Endothelial cell of umbilical vein (primary cell): ENCODE data around the gene TAS2R1. TPM values are rescaled to one million over a fixed set of nuclear protein-coding genes. Genes with fewer than 3 reads are reported as not detected.

Source experiments
- BruUV-seq: library from RNA; stranded (reverse); fragments of 400-500 nt; replicated peaks from 2 replicates; lab custom pipeline; 2021; lab: Mats Ljungman, UMichigan
- CTCF ChIA-PET: fragments of 300-600, 350-600 bp; sonication (Branson Sonifier 250); formaldehyde crosslinking; loops from one replicate; lab custom pipeline; 2021; ENCODE audit warnings: antibody characterized with exemption, inconsistent platforms; lab: Charles Lee
- POLR2A ChIA-PET: fragments of 300-600, 350-600 bp; sonication (Branson Sonifier 250); formaldehyde crosslinking; loops from one replicate; lab custom pipeline; 2021; ENCODE audit warnings: antibody characterized with exemption, inconsistent platforms; lab: Charles Lee
- DNase-seq: peaks from one replicate; pipeline ENCODE4 v3.0.0-alpha.2; 2011; ENCODE audit warnings: low read depth, low spot score
- FAIRE-seq: peaks from 2 replicates; lab custom pipeline; 2011; peaks lifted over from hg19 to GRCh38; lab: Jason Lieb, UNC
- H2AFZ ChIP-seq: 2 replicates; pipeline ENCODE4 v1.6.0; 2012; ENCODE audit warnings: low read depth, low read length, control low read depth, inconsistent platforms
- H3K27ac ChIP-seq: 2 replicates; pipeline ENCODE4 v1.5.1; 2011; ENCODE audit warnings: low read depth, mild to moderate bottlenecking, control low read depth, low read length, moderate library complexity; ENCODE audit not compliant: insufficient read depth
- H3K27me3 ChIP-seq, 2 experiments: 2 replicates each; pipeline versions ENCODE4 v1.6.0 to v1.6.1; 2011; ENCODE audit warnings: low read length in 2 of 2, mixed read lengths in 1 of 2; ENCODE audit not compliant: control insufficient read depth in 2 of 2, insufficient read depth in 2 of 2
- H3K36me3 ChIP-seq, 2 experiments: 2 replicates in 1 of 2; 3 replicates in 1 of 2; pipeline ENCODE4 v1.5.1; 2011; ENCODE audit warnings: low read length in 2 of 2, mild to moderate bottlenecking in 1 of 2, moderate library complexity in 1 of 2; ENCODE audit not compliant: control insufficient read depth in 2 of 2, insufficient read depth in 2 of 2; ENCODE audit errors: extremely low read depth in 1 of 2
- H3K4me1 ChIP-seq: 3 replicates; pipeline ENCODE4 v1.5.1; 2011; ENCODE audit warnings: mild to moderate bottlenecking, low read length; ENCODE audit not compliant: control insufficient read depth, insufficient read depth; ENCODE audit errors: extremely low read depth
- H3K4me2 ChIP-seq: 2 replicates; pipeline ENCODE4 v1.6.1; 2011; ENCODE audit warnings: low read length, control low read depth, mixed read lengths; ENCODE audit not compliant: insufficient read depth
- H3K4me3 ChIP-seq, 3 experiments: fragments of 200-600 bp in 1 of 3; sonication (generic), shearing (Covaris generic) in 1 of 3; replicated peaks in 1 of 3; 2 replicates each; pipeline ENCODE4 v1.5.1; 2011 to 2016; ENCODE audit warnings: control low read depth in 3 of 3, low read length in 3 of 3, mild to moderate bottlenecking in 2 of 3, inconsistent platforms in 1 of 3, low read depth in 1 of 3, moderate library complexity in 1 of 3; ENCODE audit not compliant: insufficient read depth in 1 of 3
- H3K79me2 ChIP-seq: 2 replicates; pipeline ENCODE4 v1.6.0; 2012; ENCODE audit warnings: low read length, inconsistent platforms; ENCODE audit not compliant: control insufficient read depth, insufficient read depth
- H3K9ac ChIP-seq: replicated peaks from 2 replicates; pipeline ENCODE3; 2011; ENCODE audit warnings: low read length, control low read depth; ENCODE audit not compliant: insufficient read depth; ENCODE audit errors: extremely low read depth
- H3K9me1 ChIP-seq: replicated peaks from 3 replicates; pipeline ENCODE4 v1.6.0; 2011; ENCODE audit warnings: mild to moderate bottlenecking, low read length; ENCODE audit not compliant: control insufficient read depth, insufficient read depth; ENCODE audit errors: extremely low read depth
- H3K9me3 ChIP-seq: replicated peaks from 2 replicates; pipeline ENCODE4 v1.5.1; 2012; ENCODE audit warnings: low read length, inconsistent platforms; ENCODE audit not compliant: control insufficient read depth, insufficient read depth
- H4K20me1 ChIP-seq: replicated peaks from 2 replicates; pipeline ENCODE3; 2011; ENCODE audit warnings: mild to moderate bottlenecking, low read length; ENCODE audit not compliant: control insufficient read depth, insufficient read depth; ENCODE audit errors: extremely low read depth
- CTCF ChIP-seq, 2 donors: IDR thresholded peaks; 1 replicate in 1 of 2; 2 replicates in 1 of 2; pipeline ENCODE4 v1.5.1; 2011; ENCODE audit warnings: low read length in 2 of 2, mild to moderate bottlenecking in 2 of 2, moderate library complexity in 2 of 2, control low read depth in 1 of 2, inconsistent platforms in 1 of 2, low read depth in 1 of 2; ENCODE audit not compliant: insufficient read depth in 1 of 2; ENCODE audit errors: extremely low read depth in 1 of 2
- EZH2 ChIP-seq: IDR thresholded peaks from 2 replicates; pipeline ENCODE4 v1.6.1; 2012; ENCODE audit warnings: borderline replicate concordance, low read depth, mild to moderate bottlenecking, moderate library complexity, low read length, inconsistent platforms; ENCODE audit not compliant: severe bottlenecking
- FOS ChIP-seq: IDR thresholded peaks from 2 replicates; pipeline ENCODE4 v1.6.1; 2011; ENCODE audit warnings: mild to moderate bottlenecking, low read length, moderate library complexity, borderline replicate concordance; ENCODE audit not compliant: insufficient read depth
- JUN ChIP-seq: IDR thresholded peaks from 2 replicates; pipeline ENCODE4 v1.6.1; 2011; ENCODE audit warnings: borderline replicate concordance, low read depth; ENCODE audit not compliant: insufficient read length, insufficient read depth
- MAX ChIP-seq: IDR thresholded peaks from 2 replicates; pipeline ENCODE4 v1.6.1; 2011; ENCODE audit not compliant: insufficient read depth, insufficient read length
- MYC ChIP-seq: IDR thresholded peaks from one replicate; pipeline ENCODE4 v1.6.1; 2011; ENCODE audit warnings: mild to moderate bottlenecking, low read depth, low read length
- POLR2A ChIP-seq: IDR thresholded peaks from 2 replicates; pipeline ENCODE4 v1.6.1; 2012; ENCODE audit warnings: low read depth, mild to moderate bottlenecking, control low read depth, low read length
- dilution Hi-C: fragments of 300-500 bp; cut with MboI; formaldehyde crosslinking; loops from one replicate; pipeline ENCODE4 v1.15.0; 2019; ENCODE audit warnings: low sequenced_read_pairs; ENCODE audit not compliant: extremely low pct_ligation_motif_present
- intact Hi-C: fragments of 100-400 bp; cut with micrococcal nuclease; formaldehyde crosslinking; loops from one replicate; pipeline ENCODE4 v1.10.0; 2022
- polyA plus RNA-seq, 4 experiments: library from polyadenylated mRNA; depleted of rRNA in 3 of 4; stranded (reverse) in 3 of 4; unstranded in 1 of 4; fragments of >200 nt; gene quantifications; 2 replicates each; pipeline versions ENCODE4 v1.2.1 to v1.2.3, GENCODE V29; 2011 to 2012; ENCODE audit warnings: missing spikeins in 1 of 4
- total RNA-seq: library from RNA; stranded (reverse); gene quantifications from 2 replicates; pipeline ENCODE4 v1.2.3, GENCODE V29; 2021

TAS2R1 gene
- total and polyA plus RNA-seq, 2 donors (not counting 3 experiments of a cell fraction or from before 2014, with no cell fraction given): not detected

GRCh38 chr5:9641806-9642355 lies 11.7 kb upstream of the TAS2R1 start:
- dilution Hi-C loops: no loop called here
- BruUV-seq: no TSS peak
- FAIRE-seq: no peak

GRCh38 chr5:9632495-9632894 lies 2.3 kb upstream of the TAS2R1 start:
- no peaks in the 10 kb centered on the region for H3K9me1 ChIP-seq
- no peak overlapping the region for H3K4me3 ChIP-seq
- H4K20me1 ChIP-seq: no peaks in the 10 kb centered on the region
- no peak overlapping the region for H3K27ac ChIP-seq
- H2AFZ ChIP-seq: no peak overlapping the region
- no peaks in the 10 kb centered on the region for H3K4me1 ChIP-seq
- no peak overlapping the region for H3K4me2 ChIP-seq
- BruUV-seq: no TSS peak
- POLR2A ChIA-PET: no interaction called here
- CTCF ChIA-PET: no interaction called here
- no peaks in the 10 kb centered on the region for H3K9me3 ChIP-seq
- TF ChIP-seq CTCF (IDR thresholded peaks at IDR 0.05; ENCODE audit: extremely low read depth in 1 of 2, insufficient read depth in 1 of 2, low read depth in 1 of 2, low read length in 2 of 2): no peak
- no peak for TF ChIP-seq POLR2A
- TF ChIP-seq JUN: no peak
- no peak for TF ChIP-seq EZH2
- no peak overlapping the region for H3K9ac ChIP-seq
- dilution Hi-C loops (no loop called here), intact Hi-C loops (no loop called here)
- DNase-seq (no peak), FAIRE-seq (no peak)
- no peaks in the 10 kb centered on the region for H3K36me3 ChIP-seq
- no peaks in the 10 kb centered on the region for H3K27me3 ChIP-seq
- H3K79me2 ChIP-seq: no peaks in the 10 kb centered on the region

More at GRCh38 chr5:9641806-9642355, 11.7 kb upstream of the TAS2R1 start:
- no peak overlapping the region for H3K4me3 ChIP-seq
- no peak for TF ChIP-seq MYC
- no peak for TF ChIP-seq FOS
- TF ChIP-seq MAX: no peak
- no peaks in the 10 kb centered on the region for H3K79me2 ChIP-seq
- no peaks in the 10 kb centered on the region for H4K20me1 ChIP-seq
- DNase-seq: no peak
- H3K4me1 ChIP-seq: no peaks in the 10 kb centered on the region
- peaks cover 8% of the 10 kb centered on the region for H3K9me3 ChIP-seq
- H3K27ac ChIP-seq: no peak overlapping the region
- H3K27me3 ChIP-seq: no peaks in the 10 kb centered on the region
- no peak overlapping the region for H3K9ac ChIP-seq
- no peak overlapping the region for H3K4me2 ChIP-seq
- ChIA-PET CTCF (no interaction called here), POLR2A (no interaction called here)
- no peak overlapping the region for H2AFZ ChIP-seq
- no peaks in the 10 kb centered on the region for H3K9me1 ChIP-seq
- intact Hi-C loops: no loop called here
- no peaks in the 10 kb centered on the region for H3K36me3 ChIP-seq
